H1 (cell line): ENCODE data around the gene EMC1. TPM values are rescaled to one million over a fixed set of nuclear protein-coding genes. Genes with fewer than 3 reads are reported as not detected.

Experiments
- JUN ChIP-seq: IDR thresholded peaks from 2 replicates; pipeline ENCODE4 v1.6.1; 2011; ENCODE audit warnings: low read depth, mild to moderate bottlenecking, improper control_type of control experiment, low read length
- KDM4A ChIP-seq: IDR thresholded peaks from one replicate; pipeline ENCODE4 v1.7.1; 2012; ENCODE audit warnings: low read depth, mild to moderate bottlenecking, moderate library complexity, low read length, inconsistent platforms; ENCODE audit not compliant: severe bottlenecking
- KDM5A ChIP-seq: fragments of 200-600 bp; IDR thresholded peaks from 2 replicates; pipeline ENCODE4 v1.7.1; 2012; ENCODE audit warnings: mild to moderate bottlenecking, low read length, inconsistent platforms, mixed read lengths
- NANOG ChIP-seq: IDR thresholded peaks from 2 replicates; pipeline ENCODE4 v1.6.1; 2011; ENCODE audit warnings: low read length, low read depth, mild to moderate bottlenecking, inconsistent platforms; ENCODE audit not compliant: insufficient read depth, poor library complexity, severe bottlenecking
- RAD21 ChIP-seq, 2 experiments: IDR thresholded peaks in 1 of 2; conservative IDR thresholded peaks in 1 of 2; 2 replicates each; pipeline ENCODE4 v1.6.1; 2011; ENCODE audit warnings: low read depth in 2 of 2, low read length in 2 of 2, improper control_type of control experiment in 1 of 2, inconsistent platforms in 1 of 2, mild to moderate bottlenecking in 1 of 2, moderate library complexity in 1 of 2
- RFX5 ChIP-seq: IDR thresholded peaks from 2 replicates; pipeline ENCODE4 v1.6.1; 2011; ENCODE audit warnings: low read depth, low read length, improper control_type of control experiment, borderline replicate concordance
- polyA plus RNA-seq, 7 experiments: library from polyadenylated mRNA; depleted of rRNA in 3 of 7; stranded (reverse) in 5 of 7; unstranded in 2 of 7; fragments of >200 nt in 5 of 7; fragments of 200-250 nt in 2 of 7; gene quantifications; 1 replicate in 5 of 7; 2 replicates in 1 of 7; 4 replicates in 1 of 7; pipeline versions ENCODE4 v1.2.1 to v1.2.3, GENCODE V29; 2011 to 2013; ENCODE audit warnings: missing spikeins in 2 of 7, mixed read lengths in 2 of 7
- total RNA-seq: library from RNA; stranded (reverse); fragmentation: NEBNext Ultra II Directional; extraction: Animal tissue kit (Norgen Biotek cat#: 25700); gene quantifications from 2 replicates; pipeline ENCODE4 v1.2.1, GENCODE V29; 2021

EMC1 gene
- total and polyA plus RNA-seq, 2 of the 8 experiments (the other 6 are each of a cell fraction or from before 2014, with no cell fraction given): 51.0 to 53.5 TPM

DNA sequence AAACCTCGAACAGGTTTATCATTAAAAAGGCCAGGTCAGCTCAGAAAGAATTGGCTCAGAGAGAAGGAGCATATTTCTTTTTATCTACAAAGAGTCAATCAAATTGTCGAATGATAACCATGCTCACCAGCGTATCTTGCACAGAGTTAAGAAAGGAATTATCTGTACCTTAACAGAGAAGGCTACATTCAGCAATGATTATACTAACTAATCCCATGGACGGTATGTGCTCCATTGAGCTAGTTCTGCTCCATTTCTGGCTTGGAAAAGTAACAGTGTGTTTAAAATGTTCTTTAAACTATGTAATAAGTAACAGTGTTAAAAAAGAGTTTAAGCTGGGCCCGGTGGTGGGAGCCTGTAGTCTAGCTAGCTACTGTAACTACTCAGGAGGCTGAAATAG lies 45.5 kb downstream of the EMC1 start (continued):
- no peak for TF ChIP-seq KDM4A
- TF ChIP-seq KDM5A: no peak
- TF ChIP-seq NANOG: no peak
- TF ChIP-seq JUN: no peak
- TF ChIP-seq RAD21 (IDR thresholded peaks at IDR 0.05 in 1 of 2, conservative IDR thresholded peaks at IDR 0.05 in 1 of 2; ENCODE audit: low read depth in 2 of 2, low read length in 2 of 2): no peak
- TF ChIP-seq RFX5: no peak
